NCI-H2227 treated with DMSO at 0.1 percent for 48 hours (cell line): ENCODE results near the gene GABPB1.

Source experiments
- DNase-seq: peaks from one replicate; lab custom pipeline; 2025; lab: John Stamatoyannopoulos, UW

The GABPB1 gene

GRCh38 chr15:50241684-50242450 is 113.1 kb downstream of the GABPB1 start:
- DNase-seq = no peak

DNA sequence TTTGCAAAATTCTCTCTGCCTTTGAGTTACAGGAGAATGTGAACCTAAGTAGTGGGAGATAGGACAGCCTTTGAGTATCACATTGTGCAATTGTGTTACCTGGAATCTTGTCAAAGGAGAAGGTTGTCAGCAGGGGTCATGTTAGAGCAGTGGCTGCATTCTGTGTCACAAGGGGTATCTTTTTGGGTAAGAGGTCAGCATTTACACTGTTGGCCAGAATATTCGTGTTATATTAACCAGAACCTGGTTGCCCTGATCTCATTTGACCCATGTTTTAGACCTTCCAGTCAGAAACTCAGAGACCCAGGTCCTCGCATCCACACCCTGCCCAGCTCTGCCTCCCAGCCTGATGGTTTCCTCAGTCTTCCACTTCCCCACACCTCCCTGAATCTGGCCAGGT is 116.7 kb downstream of the GABPB1 start:
- DNase-seq = no peak

DNA sequence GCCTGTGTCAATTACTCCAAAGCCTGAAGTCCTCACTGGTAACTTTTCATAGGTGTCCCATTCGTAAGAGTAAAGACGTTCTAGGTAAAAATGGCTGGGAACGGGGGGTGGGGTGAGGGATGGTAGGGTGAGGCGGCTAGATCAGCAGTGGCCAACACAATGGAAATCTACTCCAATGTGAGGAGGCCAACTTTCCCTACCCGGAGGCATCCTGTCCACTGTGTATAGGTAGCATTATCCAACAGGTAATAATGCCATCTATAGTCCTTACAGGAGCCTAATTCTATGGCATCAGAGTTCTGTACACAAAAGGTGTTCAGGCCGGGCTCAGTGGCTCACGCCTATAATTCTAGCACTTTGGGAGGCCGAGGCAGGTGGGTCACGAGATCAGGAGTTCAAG is 118.6 kb downstream of the GABPB1 start:
- no peak for DNase-seq

DNA sequence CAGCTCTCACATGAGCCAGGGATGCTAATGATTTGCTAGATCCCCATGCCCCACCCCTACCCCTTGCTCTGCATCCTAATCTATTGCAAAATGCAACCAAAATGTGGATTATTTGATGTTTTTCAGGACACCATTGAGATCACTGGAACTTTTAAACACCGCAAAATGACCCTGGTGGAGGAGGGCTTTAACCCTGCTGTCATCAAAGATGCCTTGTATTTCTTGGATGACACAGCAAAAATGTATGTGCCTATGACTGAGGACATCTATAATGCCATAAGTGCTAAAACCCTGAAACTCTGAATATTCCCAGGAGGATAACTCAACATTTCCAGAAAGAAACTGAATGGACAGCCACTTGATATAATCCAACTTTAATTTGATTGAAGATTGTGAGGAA is 119.2 kb downstream of the GABPB1 start:
- no peak for DNase-seq

DNA sequence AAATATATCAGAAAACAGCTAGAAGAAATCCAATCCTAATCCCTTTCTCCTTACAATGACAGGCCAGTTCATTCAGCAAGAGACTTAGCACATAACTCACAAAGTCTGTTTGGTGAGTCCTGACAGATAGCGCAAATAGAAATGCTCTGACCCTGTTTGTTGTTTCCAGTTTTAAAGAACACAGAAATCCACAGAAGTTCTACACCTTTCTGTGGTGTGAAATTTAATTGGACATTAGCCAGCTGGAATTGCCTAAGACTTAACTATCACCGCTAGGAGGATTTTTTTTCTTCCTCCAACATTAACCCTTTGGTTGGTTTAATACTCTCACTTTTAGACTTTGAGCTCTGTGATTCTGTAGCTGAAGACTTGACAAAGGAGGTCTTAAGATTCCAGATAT is 120.2 kb downstream of the GABPB1 start:
- no peak for DNase-seq

GRCh38 chr15:50233192-50233736 is 121.7 kb downstream of the GABPB1 start:
- DNase-seq = no peak

DNA sequence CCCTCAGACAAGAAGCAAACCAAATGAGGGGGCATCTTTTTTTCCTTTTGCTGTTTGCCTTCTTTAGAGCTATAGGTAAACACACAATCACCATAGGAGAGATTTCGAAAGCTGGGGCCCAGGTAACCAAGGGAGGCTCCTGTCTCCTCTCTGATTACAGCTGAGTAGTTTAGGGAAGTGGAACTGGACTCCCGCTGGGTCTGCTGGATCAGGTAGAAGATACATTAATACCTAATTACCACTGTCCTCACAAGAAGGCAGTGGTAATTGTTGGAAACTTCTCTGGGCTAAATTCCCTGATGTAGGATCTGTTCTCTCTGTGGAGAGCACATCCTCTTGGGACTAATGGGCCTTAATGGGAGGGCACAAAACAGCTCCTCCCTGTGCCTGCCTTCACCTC is 122.2 kb downstream of the GABPB1 start:
- DNase-seq = no peak

DNA sequence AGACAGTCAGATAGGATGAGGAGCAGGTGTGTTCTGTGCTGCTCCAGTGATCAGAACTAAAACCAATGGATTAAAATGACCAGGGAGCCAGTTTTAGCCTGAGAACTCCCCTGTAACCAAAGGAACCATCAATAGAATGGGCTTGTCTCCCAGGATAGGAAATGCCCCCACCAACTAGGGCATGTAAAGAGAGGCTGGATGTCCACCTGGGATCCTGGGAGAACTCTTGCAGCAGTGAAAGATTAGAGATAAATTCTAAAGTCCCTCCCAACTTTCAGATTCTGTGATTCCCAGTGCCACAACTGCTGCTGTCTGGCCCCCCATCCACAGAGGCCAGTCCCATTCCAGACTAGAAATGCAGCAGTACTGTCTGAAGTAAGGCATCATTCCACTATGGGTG is 123.2 kb downstream of the GABPB1 start:
- DNase-seq = no peak

GRCh38 chr15:50229336-50229735 is 125.7 kb downstream of the GABPB1 start:
- DNase-seq = peak; percentile 16

DNA sequence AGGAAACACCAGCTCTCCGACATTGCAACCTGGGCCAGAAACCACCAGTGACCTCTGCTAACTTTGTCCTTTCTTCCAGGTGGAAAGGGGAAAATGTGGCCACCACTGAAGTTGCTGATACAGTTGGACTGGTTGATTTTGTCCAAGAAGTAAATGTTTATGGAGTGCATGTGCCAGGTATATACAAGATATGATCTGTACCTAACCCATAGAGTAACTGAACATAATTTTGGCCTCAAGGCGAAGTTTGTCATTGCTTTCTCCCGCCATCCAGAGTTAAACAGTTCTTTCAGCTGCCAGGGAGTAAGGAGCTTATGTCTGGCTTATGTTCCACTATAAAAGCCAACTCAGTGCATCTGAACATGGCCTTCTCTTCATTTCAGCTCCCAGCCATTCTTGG is 126.1 kb downstream of the GABPB1 start:
- no peak for DNase-seq

- DNase-seq = no peak
Measured at GRCh38 chr15:50227076-50227475, 127.9 kb downstream of the GABPB1 start.

GRCh38 chr15:50225938-50226337 is 129.1 kb downstream of the GABPB1 start:
- DNase-seq = no peak
